ENCODE data around the gene SNN.

The SNN gene

GRCh38 chr16:11635679-11636171, 32.5 kb upstream of the SNN start:
- no peak for FAIRE-seq

- no peak for FAIRE-seq
These were observed 32.0 kb upstream of the SNN start for GRCh38 chr16:11636172-11636721.

GRCh38 chr16:11637320-11637719, 30.9 kb upstream of the SNN start:
- FAIRE-seq: no peak

GRCh38 chr16:11638140-11638539, 30.1 kb upstream of the SNN start:
- FAIRE-seq: no peak

GRCh38 chr16:11639008-11639562, 29.2 kb upstream of the SNN start:
- FAIRE-seq: no peak

GRCh38 chr16:11639925-11640899, 28.0 kb upstream of the SNN start:
- no peak for FAIRE-seq

GRCh38 chr16:11640987-11641817, 27.1 kb upstream of the SNN start:
- FAIRE-seq: no peak

- no peak for FAIRE-seq
These were observed 25.5 kb upstream of the SNN start for GRCh38 chr16:11642765-11643116.

- FAIRE-seq: no peak
These were observed 19.0 kb upstream of the SNN start for GRCh38 chr16:11649276-11649675.

GRCh38 chr16:11650641-11651591, 17.3 kb upstream of the SNN start:
- FAIRE-seq: no peak

- FAIRE-seq: no peak
These were observed 16.5 kb upstream of the SNN start for GRCh38 chr16:11651796-11652195.

GRCh38 chr16:11655655-11656054, 12.6 kb upstream of the SNN start:
- no peak for FAIRE-seq

- no peak for FAIRE-seq
These were observed 10.7 kb upstream of the SNN start for GRCh38 chr16:11657556-11657955.

- no peak for FAIRE-seq
These were observed 9.2 kb upstream of the SNN start for GRCh38 chr16:11658896-11659708.

GRCh38 chr16:11660565-11660964, 7.7 kb upstream of the SNN start:
- FAIRE-seq: no peak

- FAIRE-seq: no peak
These were observed 5.7 kb upstream of the SNN start for GRCh38 chr16:11662582-11662981.

- no peak for FAIRE-seq
These were observed 3.2 kb upstream of the SNN start for GRCh38 chr16:11665071-11665491.

GRCh38 chr16:11666103-11667055, 1.9 kb upstream of the SNN start:
- FAIRE-seq: no peak

GRCh38 chr16:11667221-11667823, 933 bp upstream of the SNN start:
- FAIRE-seq: no peak

Data from colon (tissue), 2 donors.